ENCODE data around the gene TSC22D2. TPM values are rescaled to one million over a fixed set of nuclear protein-coding genes. Genes with fewer than 3 reads are reported as not detected.

Gene TSC22D2
- polyA plus RNA-seq, 10 donors: 45.2 to 85.9 (median 57.3) TPM

GRCh38 chr3:150379469-150379868 lies 28.6 kb upstream of the TSC22D2 start:
- DNase-seq: no peak

- DNase-seq: peak in 2 of 3 donors; percentile 36 to 73
Measured at GRCh38 chr3:150384296-150385212, 23.5 kb upstream of the TSC22D2 start.

- no peak for DNase-seq
Measured at GRCh38 chr3:150385296-150386242, 22.5 kb upstream of the TSC22D2 start.

- DNase-seq: peak in 1 of 3 donors; percentile 58
Measured at GRCh38 chr3:150388498-150389418, 19.3 kb upstream of the TSC22D2 start.

GRCh38 chr3:150390087-150390486 lies 18.0 kb upstream of the TSC22D2 start:
- DNase-seq: no peak

- no peak for DNase-seq
Measured at GRCh38 chr3:150391161-150391560, 16.9 kb upstream of the TSC22D2 start.

GRCh38 chr3:150393745-150394144 lies 14.4 kb upstream of the TSC22D2 start:
- no peak for DNase-seq

- DNase-seq: no peak
Measured at GRCh38 chr3:150394606-150395005, 13.5 kb upstream of the TSC22D2 start.

GRCh38 chr3:150396491-150396890 lies 11.6 kb upstream of the TSC22D2 start:
- DNase-seq: peak in 1 of 3 donors; percentile 40

- DNase-seq: peak in 1 of 3 donors; percentile 77
Measured at GRCh38 chr3:150396956-150397550, 11.0 kb upstream of the TSC22D2 start.

- no peak for DNase-seq
Measured at GRCh38 chr3:150399060-150399459, 9.0 kb upstream of the TSC22D2 start.

- DNase-seq: no peak
Measured at GRCh38 chr3:150401285-150401684, 6.8 kb upstream of the TSC22D2 start.

GRCh38 chr3:150402217-150402616 lies 5.9 kb upstream of the TSC22D2 start:
- no peak for DNase-seq

GRCh38 chr3:150404023-150404422 lies 4.1 kb upstream of the TSC22D2 start:
- no peak for DNase-seq

- no peak for DNase-seq
Measured at GRCh38 chr3:150407051-150407807, 869 bp upstream of the TSC22D2 start.

GRCh38 chr3:150407808-150408220 lies 284 bp upstream of the TSC22D2 start:
- no peak for DNase-seq

- DNase-seq: no peak
Measured at GRCh38 chr3:150409125-150409511, 1.0 kb downstream of the TSC22D2 start.

- DNase-seq: peak; percentile 65 to 91 (median 79)
Measured at GRCh38 chr3:150409512-150410310, 1.6 kb downstream of the TSC22D2 start.
